Effector CD8-positive, alpha-beta T cell (primary cell): ENCODE results near the gene MRPL10.
"Not testable (repeated sequence)": the region's sequence is repeated elsewhere in the genome, so short reads cannot be mapped to it uniquely, and the experiment has no call there.

Experiments
- DNase-seq: peaks from one replicate; lab custom pipeline; 2025; lab: John Stamatoyannopoulos, UW

The MRPL10 gene

GRCh38 chr17:47792979-47793378, 38.4 kb downstream of the MRPL10 start:
- DNase-seq, result no peak

DNA sequence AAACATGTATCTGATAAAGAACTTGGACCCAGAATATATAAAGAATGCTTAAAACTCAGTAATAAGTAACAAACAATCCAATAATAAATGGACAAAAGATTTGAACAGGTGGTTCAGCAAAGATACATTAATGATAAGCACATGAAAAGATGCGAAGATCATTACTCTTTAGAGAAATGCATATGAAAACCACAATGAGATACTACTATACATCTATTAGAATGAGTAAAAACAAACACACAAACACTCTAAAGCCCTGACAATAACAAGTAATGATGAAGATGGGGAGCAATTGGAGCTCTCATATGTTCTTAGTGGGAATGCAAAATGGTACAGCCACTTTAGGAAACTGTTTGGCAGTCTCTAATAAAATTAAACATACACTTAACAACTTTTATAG, 38.9 kb downstream of the MRPL10 start:
- DNase-seq, result no peak

DNA sequence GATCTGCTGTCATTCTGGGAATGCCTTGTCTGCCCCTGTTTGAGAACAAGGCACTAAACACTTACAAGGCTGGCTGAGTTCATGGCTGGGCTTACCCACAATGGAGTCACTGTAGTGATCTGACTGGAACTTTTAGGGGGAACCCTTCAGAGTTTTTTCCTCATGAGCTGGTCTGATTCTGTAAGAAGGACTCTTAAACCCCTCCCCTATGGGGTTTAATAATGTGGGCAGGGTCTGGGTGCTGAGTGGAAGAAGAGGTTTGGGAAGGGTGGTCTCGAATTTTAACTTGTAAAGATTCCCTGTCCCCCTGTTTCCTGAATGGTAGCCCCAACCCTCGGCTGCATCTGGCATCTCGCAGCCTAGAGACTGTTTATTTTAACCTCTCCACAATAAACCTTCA, 40.3 kb downstream of the MRPL10 start:
- DNase-seq, result no peak

DNA sequence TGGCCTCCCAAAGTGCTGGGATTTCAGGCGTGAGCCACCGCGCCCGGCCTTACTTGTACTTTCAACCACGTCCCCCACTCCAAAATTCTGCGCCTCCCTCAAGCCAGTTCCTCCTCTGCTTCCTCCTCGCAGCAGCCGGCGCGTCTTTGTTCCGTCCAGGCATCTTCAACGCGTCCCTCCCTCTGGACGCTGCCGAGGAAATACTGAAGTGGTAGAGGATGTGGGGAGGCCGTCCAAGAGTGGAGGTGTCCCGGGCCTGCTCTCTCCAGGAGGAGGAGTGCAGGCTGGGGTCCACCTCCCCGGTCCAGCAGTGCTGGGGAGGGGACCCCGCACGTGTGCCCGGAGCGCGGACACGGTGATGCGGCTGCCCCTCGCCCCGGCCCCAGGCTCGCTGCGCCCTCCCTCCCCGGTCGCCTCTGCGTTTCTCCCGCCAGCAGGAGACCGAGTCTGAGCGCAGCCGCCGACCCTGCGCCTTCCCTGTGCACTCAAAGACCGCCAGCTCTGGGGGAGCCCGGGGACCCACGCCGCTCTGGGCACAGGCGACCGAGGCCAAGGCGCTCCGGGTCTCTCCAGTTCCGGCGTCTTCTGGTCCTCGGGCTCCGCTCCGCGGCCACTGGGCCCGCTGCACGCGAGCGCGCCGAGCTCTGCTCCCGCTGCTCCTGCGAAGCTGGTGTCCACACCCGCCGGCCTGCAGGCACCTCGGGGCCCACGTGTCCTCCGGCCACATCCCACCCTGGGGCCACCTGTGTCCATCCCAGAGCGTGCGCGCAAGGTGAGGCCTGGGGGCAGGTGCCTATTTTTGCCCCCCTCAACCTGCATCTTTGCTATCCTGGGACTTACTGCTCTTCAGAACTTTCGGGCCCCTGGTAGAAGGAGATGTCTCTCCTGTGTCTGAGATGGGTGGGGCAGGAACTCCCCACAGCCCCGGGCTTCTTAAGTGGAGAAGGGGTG, 41.5 kb downstream of the MRPL10 start:
- DNase-seq, result no peak

- DNase-seq, result no peak
These were observed 45.7 kb downstream of the MRPL10 start for GRCh38 chr17:47785538-47786123.

GRCh38 chr17:47781397-47781796, 49.9 kb downstream of the MRPL10 start:
- no peak for DNase-seq

DNA sequence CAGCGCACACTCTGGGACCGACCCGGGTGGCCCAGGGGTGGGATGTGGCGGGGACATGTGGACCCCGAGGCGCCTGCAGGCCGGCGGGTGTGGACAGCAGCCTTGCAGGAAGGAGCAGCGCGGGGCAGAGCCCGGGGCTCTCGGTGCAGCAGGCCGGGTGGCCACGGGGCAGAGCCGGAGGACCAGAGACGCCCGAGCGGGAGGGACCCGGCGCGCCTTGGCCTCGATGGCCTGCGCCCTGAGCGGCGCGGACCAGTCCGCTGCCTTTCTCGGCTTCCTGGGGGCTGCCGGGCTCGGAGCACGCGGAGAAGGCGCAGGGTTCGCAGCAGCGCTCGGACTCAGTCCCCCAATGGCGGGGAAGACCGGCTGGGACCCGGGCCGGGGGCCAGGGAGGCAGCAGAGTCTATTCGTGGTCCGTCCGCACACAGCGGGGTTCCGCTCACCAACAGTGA, 53.1 kb downstream of the MRPL10 start:
- no peak for DNase-seq

DNA sequence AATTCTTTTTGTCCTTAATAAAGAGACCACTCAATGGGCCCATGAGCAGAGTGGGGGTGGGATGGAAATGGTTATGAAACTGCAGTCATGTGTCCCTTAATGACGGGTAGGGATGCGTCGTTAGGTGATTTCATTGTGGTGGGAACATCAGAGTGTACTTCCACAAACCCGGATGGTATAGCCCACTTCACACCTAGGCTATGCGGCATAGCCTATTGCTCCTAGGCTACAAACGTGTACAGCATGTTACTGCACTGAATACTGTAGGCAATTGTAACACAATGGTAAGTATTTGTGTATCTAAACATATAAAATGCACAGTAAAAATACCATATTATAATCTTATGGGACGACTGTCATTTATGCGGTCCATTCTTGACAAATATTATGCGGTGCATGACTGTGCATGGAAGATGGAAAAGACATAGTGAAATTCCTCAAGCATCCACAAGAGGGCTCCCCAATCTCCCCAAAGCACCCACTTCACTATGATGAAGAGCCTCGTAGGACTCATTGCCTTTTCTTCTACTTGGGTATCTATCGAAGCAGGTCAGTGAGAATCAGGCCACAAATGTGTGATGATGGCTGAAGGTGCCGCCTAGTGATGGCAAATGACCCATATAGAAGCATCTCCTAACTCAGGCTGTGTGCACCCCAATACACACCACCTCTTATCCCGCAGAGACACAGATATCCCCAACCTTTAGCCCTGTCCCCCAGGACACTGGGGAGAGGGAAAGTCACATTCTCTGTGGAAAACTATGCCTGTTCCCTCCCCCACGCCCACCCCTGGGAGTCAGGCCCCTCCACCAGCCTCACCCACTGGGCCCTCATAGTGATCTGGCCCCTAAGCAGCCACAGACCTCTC, 54.8 kb downstream of the MRPL10 start:
- no peak for DNase-seq

DNA sequence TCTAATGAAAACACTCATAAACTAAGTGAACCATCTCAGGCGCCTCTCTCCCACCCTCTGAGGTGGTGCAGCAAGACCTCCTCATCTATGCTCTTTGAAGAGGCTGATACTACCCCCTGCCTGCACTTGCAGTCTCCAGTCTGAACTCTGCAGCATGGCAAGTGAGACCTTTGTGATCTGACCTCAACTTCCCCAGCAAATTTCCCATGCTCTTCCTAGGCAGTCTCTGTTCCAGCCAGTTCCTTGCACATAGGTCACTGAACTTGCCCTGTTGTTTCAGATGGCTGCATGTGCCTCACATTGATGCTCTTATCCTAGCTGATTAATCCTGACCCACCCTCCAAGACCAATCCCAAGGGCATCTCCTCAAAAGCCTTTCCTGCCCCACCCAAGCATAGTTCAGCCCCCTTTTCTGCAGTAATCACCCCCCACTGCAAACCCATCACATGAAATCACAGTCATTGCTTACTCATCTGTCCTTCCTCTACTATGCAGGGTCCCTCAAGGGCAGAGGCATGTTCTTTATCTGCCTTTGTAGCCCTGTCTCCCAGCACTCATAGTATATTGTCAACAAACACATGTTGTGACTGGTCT, 56.3 kb downstream of the MRPL10 start:
- DNase-seq, result no peak

- no peak for DNase-seq
These were observed 57.0 kb downstream of the MRPL10 start for GRCh38 chr17:47774331-47774730.

DNA sequence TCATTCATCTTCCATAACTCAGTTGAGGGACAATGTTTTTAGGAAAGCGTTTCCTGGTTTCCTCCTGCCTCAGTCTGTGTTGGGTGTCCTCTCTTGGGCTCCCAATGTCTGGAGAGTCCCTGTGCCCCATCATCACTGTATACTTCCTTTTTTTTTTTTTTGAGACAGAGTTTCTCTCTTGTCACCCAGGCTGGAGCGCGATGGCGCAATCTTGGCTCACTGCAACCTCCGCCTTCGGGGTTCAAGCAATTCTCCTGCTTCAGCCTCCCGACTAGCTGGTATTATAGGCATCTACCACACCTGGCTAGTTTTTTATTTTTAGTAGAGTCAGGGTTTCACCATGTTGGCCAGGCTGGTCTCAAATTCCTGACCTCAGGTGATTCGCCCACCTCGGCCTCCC, 57.7 kb downstream of the MRPL10 start:
- DNase-seq, result not testable (repeated sequence)
